Stimulated activated CD8-positive, alpha-beta memory T cell treated with anti-CD3 and anti-CD28 coated beads, Interleukin-15, amount 100 ng/mL, for 24 hours (primary cell): ENCODE data around the gene C10orf105.

Source experiments
- DNase-seq: peaks from one replicate; pipeline ENCODE4 v3.0.0-alpha.2; 2020; ENCODE audit warnings: low read depth

C10orf105 gene

DNA sequence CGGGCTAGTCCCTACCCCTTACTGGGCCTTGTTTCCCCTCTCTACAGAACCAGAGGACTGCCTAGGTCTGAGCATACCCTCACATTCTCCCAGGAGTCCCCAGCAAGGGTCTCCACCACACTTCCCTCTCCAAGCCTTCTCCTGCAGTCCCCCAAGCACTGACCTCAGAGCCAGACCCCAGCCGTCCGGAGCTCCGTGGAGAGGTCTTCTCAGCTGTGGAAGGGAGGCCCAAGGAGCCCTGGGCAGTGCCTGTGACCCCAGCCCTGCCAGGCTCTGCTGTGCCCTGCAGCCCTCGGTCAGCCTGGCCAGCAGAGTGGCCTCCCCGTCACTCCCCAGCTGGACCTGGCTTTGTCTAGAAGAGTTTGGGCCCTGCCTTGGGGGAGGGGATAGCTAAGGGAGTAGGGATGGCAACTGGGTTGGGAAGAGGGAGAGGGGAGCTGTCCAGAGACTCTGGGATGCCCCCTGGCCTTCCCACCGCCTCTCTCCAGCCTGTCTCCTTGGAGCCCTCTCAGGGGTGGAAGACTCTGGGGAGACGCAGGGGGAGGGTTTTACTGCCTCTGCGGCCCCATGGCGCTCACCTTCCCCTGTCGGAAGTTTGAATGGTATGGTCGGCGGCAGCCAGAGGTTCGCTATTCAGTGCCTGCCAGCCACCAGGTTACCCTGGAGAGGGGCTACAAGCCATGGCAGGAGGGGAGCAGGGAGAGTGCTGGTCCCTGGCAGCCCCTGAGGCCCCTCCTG lies at the start of gene C10orf105:
Gene C10orf105, minus strand, starts transcription at position 315 of the 738 bp plus-strand sequence. CDS start 3,441 bp downstream, outside the sequence.
- DNase-seq = no peak

DNA sequence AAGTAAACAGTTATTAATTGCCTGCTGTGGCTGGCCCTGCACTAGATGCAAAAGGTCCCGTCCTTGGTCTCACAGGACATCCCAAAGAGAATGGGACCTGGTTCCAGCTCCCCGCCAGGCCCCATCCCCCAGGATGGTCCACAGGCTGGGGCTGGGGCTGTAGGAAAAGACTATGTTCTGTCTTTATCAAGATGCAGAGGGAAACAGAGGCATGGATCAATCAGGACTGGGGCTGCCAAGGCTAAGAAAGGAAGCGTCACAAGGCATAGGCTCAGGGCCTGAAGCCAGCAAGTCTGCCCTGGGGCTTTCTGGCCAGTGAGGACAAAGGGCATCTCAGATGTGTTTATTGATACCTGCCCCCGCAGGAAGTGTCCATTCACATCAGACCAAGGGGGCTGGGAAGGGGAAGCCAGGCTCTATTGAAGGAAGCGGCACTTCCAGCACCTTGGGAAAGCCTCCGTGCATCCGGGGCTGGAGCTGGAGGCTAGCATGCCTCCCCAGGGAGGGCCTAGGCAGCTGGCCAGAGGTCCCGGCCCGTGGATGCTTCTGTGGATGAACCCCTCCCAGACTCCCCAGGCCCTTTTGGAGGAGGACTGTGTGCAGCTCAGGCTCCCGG lies 48.0 kb upstream of the C10orf105 start:
- no peak for DNase-seq

- DNase-seq = no peak
These were observed 47.3 kb upstream of the C10orf105 start for GRCh38 chr10:71766717-71767419.

GRCh38 chr10:71765906-71766716 lies 46.5 kb upstream of the C10orf105 start:
- no peak for DNase-seq

GRCh38 chr10:71765176-71765904 lies 45.8 kb upstream of the C10orf105 start:
- no peak for DNase-seq

DNA sequence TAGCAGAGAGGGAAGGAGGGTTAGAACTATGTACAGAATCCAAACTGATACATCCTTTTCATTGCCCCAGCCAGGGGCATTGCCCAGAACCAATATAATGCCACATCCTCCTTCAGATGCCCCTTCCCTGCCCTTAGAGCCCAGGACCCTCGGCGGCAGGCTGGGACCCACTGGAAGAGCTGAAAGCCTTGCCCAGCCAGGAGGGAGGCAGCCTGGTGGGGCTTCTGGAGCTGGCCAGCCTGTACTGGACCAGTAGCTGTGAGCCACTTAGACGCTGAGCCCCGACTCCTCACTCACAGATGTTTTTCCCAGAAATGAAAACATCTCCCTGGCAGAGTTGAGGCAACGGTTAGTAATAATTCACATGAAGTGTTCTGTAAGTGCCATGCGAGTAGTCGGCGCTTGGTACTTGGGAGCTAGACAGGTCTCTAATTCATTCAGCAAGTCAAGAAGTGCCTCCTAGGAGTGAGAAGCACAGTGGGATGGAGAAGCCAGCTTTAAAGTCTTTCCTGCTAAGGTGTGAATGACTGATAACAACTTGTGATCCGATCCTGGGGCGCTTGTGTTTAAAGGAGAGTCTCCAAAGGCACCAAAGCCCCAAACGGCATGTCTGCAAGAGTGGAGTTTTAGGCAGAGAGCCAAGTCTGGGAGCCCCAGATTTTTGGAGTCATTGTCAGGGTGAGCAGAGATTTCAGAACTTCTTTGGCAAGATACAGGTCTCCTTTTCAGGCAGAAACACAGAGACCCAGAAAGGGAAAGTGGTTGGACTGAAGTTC lies 44.0 kb upstream of the C10orf105 start:
- no peak for DNase-seq

DNA sequence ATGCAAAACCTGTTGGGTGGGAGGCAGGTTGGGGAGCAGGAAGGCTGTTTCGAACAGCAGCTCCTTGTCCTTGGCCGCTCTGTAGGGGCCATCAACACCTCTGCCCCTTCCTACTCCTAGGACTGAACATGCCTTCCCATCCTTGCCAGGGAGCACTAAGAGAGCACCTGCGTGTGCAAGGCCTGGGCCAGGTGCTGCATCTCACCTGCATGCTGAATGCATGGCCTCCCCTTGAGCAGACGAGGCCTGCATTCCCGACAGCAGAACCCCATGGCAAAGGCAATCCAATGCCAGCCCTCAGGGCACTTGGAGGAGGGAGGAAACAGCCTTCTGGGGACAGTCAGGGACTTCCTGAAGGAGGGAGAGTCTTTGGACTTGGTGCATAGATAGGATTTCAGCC lies 42.7 kb upstream of the C10orf105 start:
- no peak for DNase-seq

DNA sequence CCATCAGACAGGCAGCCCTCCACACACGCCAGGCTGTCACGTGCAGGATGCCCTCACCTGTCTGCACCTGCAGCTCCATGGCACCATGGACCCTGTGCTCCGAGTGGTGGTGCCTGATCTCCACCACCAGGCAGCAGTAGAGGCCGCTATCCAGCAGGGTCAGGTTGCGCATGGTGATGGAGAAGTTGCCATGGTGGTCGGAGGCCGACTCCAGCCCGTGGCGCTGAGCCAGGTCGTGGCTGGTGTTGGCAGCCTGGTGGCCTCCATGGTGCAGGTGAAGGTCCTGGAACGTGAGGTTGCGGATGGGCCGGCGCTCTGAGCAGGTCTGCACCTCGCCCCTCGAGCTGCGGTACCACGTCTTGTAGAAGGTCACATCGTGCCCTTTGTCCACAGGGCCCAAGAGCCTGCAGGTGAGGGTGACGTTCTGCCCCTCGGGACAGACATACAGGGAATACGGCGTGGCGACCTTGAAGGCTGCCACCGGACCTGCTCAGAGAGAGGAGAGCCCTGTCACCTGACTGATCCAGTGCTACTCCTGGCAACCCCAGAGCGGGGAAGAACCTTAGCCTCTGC lies 42.0 kb upstream of the C10orf105 start:
- DNase-seq = no peak

DNA sequence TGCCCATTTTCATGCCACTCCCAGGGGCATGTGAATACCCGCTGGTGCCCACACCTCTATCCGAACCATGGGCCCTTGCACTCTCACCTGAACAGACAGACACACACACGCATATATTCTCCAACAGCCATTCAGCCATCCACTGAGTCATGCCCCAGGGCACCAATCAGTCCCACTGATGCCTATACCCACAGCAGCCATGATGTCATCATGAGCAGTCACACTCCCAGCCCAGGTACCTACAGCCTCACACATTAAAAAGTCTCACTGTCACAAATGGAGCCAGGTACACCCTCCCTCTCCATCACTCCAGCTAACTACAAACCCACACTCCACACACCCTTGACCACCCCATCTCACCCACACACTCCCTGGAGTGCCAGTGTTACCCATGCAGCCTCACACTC lies 41.5 kb upstream of the C10orf105 start:
- no peak for DNase-seq

- DNase-seq = no peak
These were observed 37.9 kb upstream of the C10orf105 start for GRCh38 chr10:71757399-71757922.

DNA sequence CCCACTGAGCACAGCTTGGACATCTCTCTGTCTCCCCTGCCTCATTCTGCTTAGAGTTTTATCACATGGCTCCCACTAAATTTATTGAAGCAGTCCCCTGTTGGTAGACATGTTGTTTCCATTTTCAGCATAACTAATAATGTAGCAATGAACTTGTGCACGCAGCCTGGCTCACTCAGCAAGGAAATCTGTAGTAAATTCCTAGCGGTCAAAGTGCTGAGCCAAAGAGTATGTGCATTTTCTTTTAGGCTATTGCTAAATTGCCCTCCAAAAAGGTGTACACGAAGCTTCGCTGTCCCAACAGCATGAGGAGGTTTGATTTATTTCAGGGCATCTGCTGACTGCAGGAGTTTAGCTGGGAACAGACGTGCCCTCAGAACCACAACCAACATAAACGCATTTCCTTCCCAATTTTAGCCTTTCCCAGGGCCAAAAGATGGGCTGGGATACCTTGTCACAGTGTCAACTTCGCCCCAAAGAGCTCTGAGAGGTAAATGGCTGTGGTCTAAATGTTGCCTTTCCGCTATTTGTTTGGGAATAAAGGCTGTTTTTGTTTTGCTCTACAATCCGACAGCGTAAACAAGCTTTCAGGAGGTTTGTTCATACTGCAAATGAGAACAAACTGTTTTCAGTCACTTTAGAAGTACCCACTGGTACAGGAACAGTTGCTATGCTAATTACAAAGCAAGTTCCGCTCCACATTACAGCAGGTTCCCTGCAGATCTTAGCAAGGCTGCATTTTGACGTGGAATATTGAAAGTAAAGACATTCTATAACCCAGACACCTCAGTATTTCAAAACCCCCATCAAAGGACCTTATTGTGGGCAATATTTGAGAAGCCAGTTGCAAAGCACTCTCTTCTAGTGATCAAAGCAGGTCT lies 37.0 kb upstream of the C10orf105 start:
- no peak for DNase-seq

DNA sequence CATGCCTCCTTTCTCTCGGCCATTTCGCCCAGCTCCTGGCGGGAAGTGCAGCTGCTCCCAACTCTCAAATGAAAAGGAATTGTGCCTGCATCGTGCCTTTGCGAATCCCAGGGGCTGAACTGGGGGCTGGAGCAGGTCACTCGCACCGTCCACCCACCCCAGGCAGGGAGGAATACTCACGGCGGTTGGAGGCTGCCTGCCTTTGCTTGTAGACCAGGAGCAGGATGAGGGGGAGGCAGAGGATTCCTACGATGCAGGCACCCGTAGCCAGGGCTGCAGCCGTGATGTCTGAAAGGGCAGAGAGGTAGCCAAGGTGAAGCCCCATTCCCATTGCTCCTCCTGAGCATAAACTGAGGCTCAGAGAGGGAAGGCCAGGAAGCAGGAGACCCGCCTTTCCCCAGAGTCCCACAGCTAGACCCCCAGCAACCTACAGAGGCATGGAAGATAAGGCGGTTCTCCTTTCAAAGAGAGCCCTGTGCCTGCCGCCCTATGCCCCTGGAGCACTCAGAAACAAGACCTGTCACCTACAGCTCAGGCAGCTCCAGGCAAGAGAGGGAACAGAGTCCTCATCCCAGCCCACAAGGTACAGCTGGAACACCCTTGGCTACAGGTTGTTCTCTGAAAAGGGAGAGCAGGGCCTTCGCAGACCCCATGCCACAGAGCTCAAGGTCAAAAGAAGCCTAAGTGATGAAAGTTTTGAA lies 35.8 kb upstream of the C10orf105 start:
- no peak for DNase-seq

DNA sequence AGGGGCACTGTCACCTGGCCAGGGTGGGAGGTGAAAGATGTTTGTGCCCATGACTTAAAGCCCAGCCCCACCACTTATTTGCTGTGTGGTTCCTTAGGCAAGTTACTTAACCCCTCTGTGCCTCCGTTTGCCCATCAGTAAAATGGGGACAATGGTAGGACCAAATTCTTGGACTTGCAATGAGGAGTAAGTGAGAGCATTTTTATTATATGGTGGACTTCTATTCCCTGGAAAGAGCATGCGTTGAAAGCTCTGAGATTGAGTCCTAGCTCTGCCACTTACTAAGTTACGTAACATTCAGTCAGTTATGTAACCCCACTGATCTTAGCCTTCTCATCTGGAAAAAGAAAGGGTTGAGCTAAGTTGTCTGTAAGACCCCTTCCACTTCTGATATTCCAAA lies 35.0 kb upstream of the C10orf105 start:
- DNase-seq = no peak

DNA sequence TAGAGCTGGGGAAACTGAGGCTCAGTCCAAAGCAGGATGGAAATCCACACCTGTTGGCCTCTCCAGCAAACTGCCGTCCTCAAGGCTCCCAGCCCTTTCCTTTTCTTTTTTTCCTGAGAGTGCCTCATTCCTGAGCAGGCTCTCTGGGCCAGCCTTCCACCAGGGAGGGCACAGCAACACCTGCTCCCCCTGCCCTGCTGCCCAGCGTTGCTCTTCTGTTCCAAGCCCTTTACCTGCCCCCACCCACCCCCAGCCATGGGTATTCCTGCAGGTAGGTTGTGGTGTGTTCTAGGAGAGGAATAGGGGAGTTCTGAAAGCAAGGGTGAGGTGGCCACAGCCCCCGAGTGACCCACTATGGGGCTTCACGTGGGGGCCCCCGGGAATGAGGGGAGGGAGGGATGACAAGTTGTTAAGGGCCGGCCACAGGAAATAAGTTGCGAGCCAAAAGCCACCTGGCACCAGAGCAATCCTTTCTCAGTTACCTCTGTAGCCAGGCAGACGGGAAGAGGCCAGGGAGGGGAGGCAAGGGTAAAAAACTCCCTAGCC lies 34.5 kb upstream of the C10orf105 start:
- DNase-seq = no peak

DNA sequence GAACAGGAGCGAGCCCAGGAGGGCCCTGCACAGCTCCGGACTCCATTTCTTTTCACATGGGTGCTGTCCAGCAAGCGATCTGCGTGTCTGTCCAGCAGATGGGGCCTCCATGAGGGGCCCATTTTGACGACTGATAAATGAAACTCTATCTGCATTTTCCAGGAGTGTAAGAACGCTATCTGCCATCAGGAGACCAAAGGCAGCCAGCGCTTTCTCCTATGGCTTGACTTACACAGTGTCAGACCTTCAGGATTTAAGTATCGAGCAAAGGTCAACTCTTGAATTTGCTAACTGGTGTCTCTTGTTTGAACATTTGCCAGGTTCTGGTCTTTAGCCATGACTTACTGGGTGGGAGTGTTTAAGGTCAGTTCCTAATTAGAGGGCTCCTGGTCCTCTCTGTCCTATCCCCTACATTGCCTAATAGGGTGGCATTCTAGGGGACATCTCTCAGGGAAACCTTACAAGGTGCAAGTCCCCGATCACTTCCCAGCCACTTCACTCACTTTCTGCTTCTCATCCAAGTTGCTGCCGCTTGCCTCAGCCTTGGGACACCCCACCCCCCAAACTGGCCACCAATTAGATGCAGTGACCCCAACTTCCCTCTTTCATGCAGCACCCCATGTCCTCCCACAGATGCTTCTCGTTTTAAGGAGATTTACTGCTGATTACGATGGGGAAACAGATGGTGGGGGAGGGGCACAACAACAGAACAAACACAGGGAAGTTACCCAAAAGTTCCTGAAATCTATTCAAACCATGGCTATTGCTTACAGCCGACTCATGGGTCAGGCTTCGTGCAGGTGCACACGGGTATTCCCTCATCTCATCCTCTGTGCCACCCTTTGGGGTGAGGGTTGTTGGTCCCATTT lies 33.7 kb upstream of the C10orf105 start:
- no peak for DNase-seq

DNA sequence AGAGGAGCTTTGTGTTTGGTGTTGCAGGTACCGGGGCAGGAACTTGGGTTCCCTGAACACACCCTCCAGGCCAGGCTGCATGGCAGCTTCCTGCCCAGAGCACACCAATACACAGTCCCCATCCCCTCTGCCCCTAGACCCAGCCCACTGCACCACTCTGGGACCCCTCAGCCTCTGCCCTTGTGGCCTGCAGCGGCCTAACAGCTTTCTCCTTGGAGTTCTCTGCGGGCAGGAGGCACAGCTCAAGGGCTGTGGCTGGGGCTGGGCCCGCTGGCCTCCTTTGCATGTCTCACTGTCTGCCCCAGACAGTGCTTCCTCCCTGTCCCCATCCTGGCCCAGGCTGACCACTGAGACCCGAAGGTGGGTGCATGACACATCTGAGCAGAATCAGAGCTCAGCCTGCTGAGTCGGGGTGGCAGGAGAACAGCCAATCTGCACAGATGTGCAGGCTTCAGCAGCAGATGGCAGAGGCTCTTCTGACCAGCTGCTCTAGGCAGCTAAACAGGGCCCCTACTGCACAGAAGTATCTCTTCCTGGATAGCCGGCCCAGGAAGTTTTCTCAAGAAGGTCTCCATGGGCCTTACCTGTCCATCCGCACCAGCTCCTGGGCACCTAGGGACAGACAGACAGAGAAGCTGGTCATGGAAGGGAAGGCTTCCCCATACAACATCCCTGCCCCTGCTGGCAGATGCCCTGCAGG lies 33.0 kb upstream of the C10orf105 start:
- DNase-seq = no peak
